GM12892 (cell line): ENCODE data around the gene UGT1A8.

Source experiments
- POLR2A ChIP-seq: IDR thresholded peaks from 2 replicates; pipeline ENCODE4 v1.6.1; 2011; ENCODE audit warnings: low read depth, low read length, control low read depth
- POLR2AphosphoS5 ChIP-seq: IDR thresholded peaks from 2 replicates; pipeline ENCODE4 v1.6.1; 2011; ENCODE audit warnings: low read depth, low read length, control low read depth
- TAF1 ChIP-seq: IDR thresholded peaks from 2 replicates; pipeline ENCODE4 v1.6.1; 2011; ENCODE audit warnings: low read depth, mild to moderate bottlenecking, control low read depth, low read length, borderline replicate concordance

GRCh38 chr2:233706720-233707119 is 89.3 kb downstream of the UGT1A8 start:
- TF ChIP-seq POLR2A, result no peak
- TF ChIP-seq POLR2AphosphoS5, result no peak
- TF ChIP-seq TAF1, result no peak
